PFSK-1 (cell line): ENCODE data around the gene UGT2B7.

Experiments
- FOXP2 ChIP-seq: optimal IDR thresholded peaks from 2 replicates; pipeline ENCODE3; 2011; ENCODE audit warnings: borderline replicate concordance, control low read depth, inconsistent platforms; ENCODE audit not compliant: insufficient read depth; ENCODE audit errors: extremely low read length, extremely low read depth
- POLR2AphosphoS5 ChIP-seq: IDR thresholded peaks from 2 replicates; pipeline ENCODE4 v1.6.1; 2012; ENCODE audit warnings: low read depth, mild to moderate bottlenecking, control low read depth, low read length, moderate library complexity
- SIN3A ChIP-seq: IDR thresholded peaks from 2 replicates; pipeline ENCODE4 v1.6.1; 2012; ENCODE audit warnings: mild to moderate bottlenecking, low read length, moderate library complexity, borderline replicate concordance; ENCODE audit not compliant: insufficient read depth
- TAF1 ChIP-seq: IDR thresholded peaks from 2 replicates; pipeline ENCODE4 v1.6.1; 2012; ENCODE audit warnings: low read length, control low read depth, borderline replicate concordance; ENCODE audit not compliant: insufficient read depth
- TF ChIP-seq, protein P1 (sequence below), 2 experiments: IDR thresholded peaks; 2 replicates each; pipeline versions ENCODE4 v1.6.1 to v1.8.0; 2011 to 2012; ENCODE audit warnings: low read depth in 2 of 2, low read length in 2 of 2, control low read depth in 1 of 2, inconsistent platforms in 1 of 2, mild to moderate bottlenecking in 1 of 2, moderate library complexity in 1 of 2; ENCODE audit not compliant: insufficient read depth in 1 of 2

- TF ChIP-seq POLR2AphosphoS5 (no peak), TAF1 (no peak), SIN3A (no peak), FOXP2 (no peak)
- TF ChIP-seq, protein P1, sequence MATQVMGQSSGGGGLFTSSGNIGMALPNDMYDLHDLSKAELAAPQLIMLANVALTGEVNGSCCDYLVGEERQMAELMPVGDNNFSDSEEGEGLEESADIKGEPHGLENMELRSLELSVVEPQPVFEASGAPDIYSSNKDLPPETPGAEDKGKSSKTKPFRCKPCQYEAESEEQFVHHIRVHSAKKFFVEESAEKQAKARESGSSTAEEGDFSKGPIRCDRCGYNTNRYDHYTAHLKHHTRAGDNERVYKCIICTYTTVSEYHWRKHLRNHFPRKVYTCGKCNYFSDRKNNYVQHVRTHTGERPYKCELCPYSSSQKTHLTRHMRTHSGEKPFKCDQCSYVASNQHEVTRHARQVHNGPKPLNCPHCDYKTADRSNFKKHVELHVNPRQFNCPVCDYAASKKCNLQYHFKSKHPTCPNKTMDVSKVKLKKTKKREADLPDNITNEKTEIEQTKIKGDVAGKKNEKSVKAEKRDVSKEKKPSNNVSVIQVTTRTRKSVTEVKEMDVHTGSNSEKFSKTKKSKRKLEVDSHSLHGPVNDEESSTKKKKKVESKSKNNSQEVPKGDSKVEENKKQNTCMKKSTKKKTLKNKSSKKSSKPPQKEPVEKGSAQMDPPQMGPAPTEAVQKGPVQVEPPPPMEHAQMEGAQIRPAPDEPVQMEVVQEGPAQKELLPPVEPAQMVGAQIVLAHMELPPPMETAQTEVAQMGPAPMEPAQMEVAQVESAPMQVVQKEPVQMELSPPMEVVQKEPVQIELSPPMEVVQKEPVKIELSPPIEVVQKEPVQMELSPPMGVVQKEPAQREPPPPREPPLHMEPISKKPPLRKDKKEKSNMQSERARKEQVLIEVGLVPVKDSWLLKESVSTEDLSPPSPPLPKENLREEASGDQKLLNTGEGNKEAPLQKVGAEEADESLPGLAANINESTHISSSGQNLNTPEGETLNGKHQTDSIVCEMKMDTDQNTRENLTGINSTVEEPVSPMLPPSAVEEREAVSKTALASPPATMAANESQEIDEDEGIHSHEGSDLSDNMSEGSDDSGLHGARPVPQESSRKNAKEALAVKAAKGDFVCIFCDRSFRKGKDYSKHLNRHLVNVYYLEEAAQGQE (IDR thresholded peaks at IDR 0.05; ENCODE audit: insufficient read depth in 1 of 2, low read depth in 2 of 2, low read length in 2 of 2), result no peak
These were observed 44.7 kb upstream of the UGT2B7 start for GRCh38 chr4:69051576-69051943.
